GM19099 (cell line): Measurements from ENCODE around the gene COL5A2.

Experiments
- POLR2A ChIP-seq: IDR thresholded peaks from 3 replicates; pipeline ENCODE4 v1.6.1; 2011; ENCODE audit warnings: low read depth; ENCODE audit not compliant: insufficient read length; ENCODE audit errors: extremely low read depth

COL5A2 gene

GRCh38 chr2:189143925-189144324 is 35.6 kb downstream of the COL5A2 start:
- no peak for TF ChIP-seq POLR2A

GRCh38 chr2:189142893-189143759 is 36.4 kb downstream of the COL5A2 start:
- TF ChIP-seq POLR2A, result no peak

GRCh38 chr2:189138800-189139199 is 40.8 kb downstream of the COL5A2 start:
- TF ChIP-seq POLR2A, result no peak

- no peak for TF ChIP-seq POLR2A
Measured at GRCh38 chr2:189137519-189137918, 42.0 kb downstream of the COL5A2 start.

- TF ChIP-seq POLR2A, result no peak
Measured at GRCh38 chr2:189134485-189134884, 45.1 kb downstream of the COL5A2 start.

- TF ChIP-seq POLR2A, result no peak
Measured at GRCh38 chr2:189131991-189132390, 47.6 kb downstream of the COL5A2 start.

GRCh38 chr2:189129971-189130370 is 49.6 kb downstream of the COL5A2 start:
- no peak for TF ChIP-seq POLR2A

- no peak for TF ChIP-seq POLR2A
Measured at GRCh38 chr2:189128970-189129369, 50.6 kb downstream of the COL5A2 start.

- TF ChIP-seq POLR2A, result no peak
Measured at GRCh38 chr2:189127756-189128155, 51.8 kb downstream of the COL5A2 start.

GRCh38 chr2:189125195-189125594 is 54.4 kb downstream of the COL5A2 start:
- no peak for TF ChIP-seq POLR2A

- TF ChIP-seq POLR2A, result no peak
Measured at GRCh38 chr2:189124175-189124574, 55.4 kb downstream of the COL5A2 start.

GRCh38 chr2:189118386-189118785 is 61.2 kb downstream of the COL5A2 start:
- TF ChIP-seq POLR2A, result no peak

GRCh38 chr2:189116979-189117378 is 62.6 kb downstream of the COL5A2 start:
- TF ChIP-seq POLR2A, result no peak

- no peak for TF ChIP-seq POLR2A
Measured at GRCh38 chr2:189116087-189116486, 63.5 kb downstream of the COL5A2 start.

- TF ChIP-seq POLR2A, result no peak
Measured at GRCh38 chr2:189115126-189115525, 64.4 kb downstream of the COL5A2 start.

- no peak for TF ChIP-seq POLR2A
Measured at GRCh38 chr2:189113963-189114362, 65.6 kb downstream of the COL5A2 start.
